Tibial nerve (tissue), 4 donors: ENCODE measurements around the gene BMP7. TPM values are rescaled to one million over a fixed set of nuclear protein-coding genes. Genes with fewer than 3 reads are reported as not detected.
A peak's percentile ranks its signal among the peaks of the same experiment; 100 is the strongest.

ENCODE experiments used
- DNase-seq, 2 donors: peaks; one replicate each; pipeline ENCODE4 v3.0.0-alpha.2; 2019; ENCODE audit warnings: low spot score in 2 of 2
- H3K27ac ChIP-seq, 4 donors: fragments of 200-600 bp; sonication (generic) in 3 of 4; one replicate each; pipeline ENCODE4 v1.5.1; 2017 to 2019; ENCODE audit warnings: mild to moderate bottlenecking in 1 of 4
- H3K27me3 ChIP-seq, 2 donors: fragments of 200-600 bp; sonication (generic) in 1 of 2; one replicate each; pipeline versions ENCODE4 v1.5.1 to v1.6.0; 2017 to 2019
- H3K36me3 ChIP-seq, 3 donors: fragments of 200-600 bp; sonication (generic); one replicate each; pipeline ENCODE4 v1.5.1; 2018 to 2019
- H3K4me1 ChIP-seq, 4 donors: fragments of 200-600 bp; sonication (generic) in 3 of 4; one replicate each; pipeline ENCODE4 v1.5.1; 2017 to 2019
- H3K4me3 ChIP-seq, 4 donors: fragments of 200-600 bp; sonication (generic) in 3 of 4; one replicate each; pipeline ENCODE4 v1.5.1; 2017 to 2019; ENCODE audit warnings: mild to moderate bottlenecking in 1 of 4, moderate library complexity in 1 of 4
- H3K9me3 ChIP-seq, 4 donors: fragments of 200-600 bp; sonication (generic) in 3 of 4; one replicate each; pipeline ENCODE4 v1.5.1; 2017 to 2019
- CTCF ChIP-seq, 5 experiments: fragments of 200-600 bp in 3 of 5; fragments of 450-650 bp in 2 of 5; sonication (generic) in 3 of 5; IDR thresholded peaks; one replicate each; pipeline ENCODE4 v1.5.1; 2016 to 2019; ENCODE audit warnings: antibody characterized with exemption in 5 of 5, mild to moderate bottlenecking in 3 of 5, moderate library complexity in 2 of 5
- EP300 ChIP-seq, 2 donors: sonication (generic); formaldehyde crosslinking; IDR thresholded peaks; one replicate each; pipeline ENCODE4 v1.6.1; 2017; ENCODE audit warnings: antibody characterized with exemption in 2 of 2, mild to moderate bottlenecking in 1 of 2
- POLR2A ChIP-seq, 2 donors: fragments of 450-650 bp; IDR thresholded peaks; one replicate each; pipeline ENCODE4 v1.6.1; 2017; ENCODE audit warnings: antibody characterized with exemption in 2 of 2, mild to moderate bottlenecking in 2 of 2, moderate library complexity in 2 of 2
- WGBS, 2 donors: methylation state at CpG; one replicate each; pipeline ENCODE4 v1.1.5; 2018; 5-methylcytosine and 5-hydroxymethylcytosine counted together
- total RNA-seq, 4 donors: library from RNA; depleted of rRNA; stranded (reverse); fragments of >200 nt; gene quantifications; one replicate each; pipeline ENCODE4 v1.1.0, GENCODE V29; 2016

BMP7 gene
- total RNA-seq, 4 donors from 2014 or later: 11.7 to 14.2 (median 13.4) TPM

- Histone ChIP-seq H3K4me3 (no peak overlapping the region), H3K27me3 (peaks cover 0 to 6% of the 10 kb centered on the region in 2 donors), H3K36me3 (no peaks in the 10 kb centered on the region), H3K27ac (peak overlapping the region in 2 of 4 donors; percentile 8 to 14), H3K4me1 (peaks cover 0 to 6% (median 0%) of the 10 kb centered on the region in 4 donors), H3K9me3 (peaks cover 0 to 5% (median 0%) of the 10 kb centered on the region in 4 donors)
- no peak for TF ChIP-seq POLR2A (IDR thresholded peaks at IDR 0.05)
- no peak for TF ChIP-seq EP300 (IDR thresholded peaks at IDR 0.05)
- no peak for TF ChIP-seq CTCF (IDR thresholded peaks at IDR 0.05)
- DNase-seq: no peak
- WGBS, 2 donors: 48 to 70% methylated on average over 5 to 15 of the region's 15 CpGs
These were observed 15.7 kb downstream of the BMP7 start for GRCh38 chr20:57250607-57251343.

GRCh38 chr20:57249772-57250171 is 16.7 kb downstream of the BMP7 start:
- Histone ChIP-seq H3K4me1 (peaks cover 0 to 10% (median 0%) of the 10 kb centered on the region in 4 donors), H3K36me3 (no peaks in the 10 kb centered on the region), H3K9me3 (peaks cover 0 to 5% (median 0%) of the 10 kb centered on the region in 4 donors), H3K27me3 (peaks cover 0 to 6% of the 10 kb centered on the region in 2 donors), H3K4me3 (no peak overlapping the region), H3K27ac (no peak overlapping the region)
- 86 to 91% methylated on average over 3 of the region's 3 CpGs for WGBS, 2 donors
- no peak for DNase-seq
- TF ChIP-seq CTCF (IDR thresholded peaks at IDR 0.05): no peak
- no peak for TF ChIP-seq EP300 (IDR thresholded peaks at IDR 0.05)
- TF ChIP-seq POLR2A (IDR thresholded peaks at IDR 0.05): no peak

GRCh38 chr20:57249073-57249472 is 17.4 kb downstream of the BMP7 start:
- H3K27me3 ChIP-seq: peaks cover 0 to 6% of the 10 kb centered on the region in 2 donors
- no peak for DNase-seq
- no peak for TF ChIP-seq CTCF (IDR thresholded peaks at IDR 0.05)
- no peak for TF ChIP-seq POLR2A (IDR thresholded peaks at IDR 0.05)
- TF ChIP-seq EP300 (IDR thresholded peaks at IDR 0.05): no peak
- H3K4me1 ChIP-seq: peaks cover 0 to 15% (median 0%) of the 10 kb centered on the region in 4 donors
- 95 to 97% methylated on average over 5 of the region's 5 CpGs for WGBS, 2 donors
- H3K36me3 ChIP-seq: no peaks in the 10 kb centered on the region
- no peak overlapping the region for H3K4me3 ChIP-seq
- no peak overlapping the region for H3K27ac ChIP-seq
- H3K9me3 ChIP-seq: peaks cover 0 to 5% (median 0%) of the 10 kb centered on the region in 4 donors

GRCh38 chr20:57248132-57248797 is 18.2 kb downstream of the BMP7 start:
- TF ChIP-seq EP300 (IDR thresholded peaks at IDR 0.05) (no peak), POLR2A (IDR thresholded peaks at IDR 0.05) (no peak), CTCF (IDR thresholded peaks at IDR 0.05) (no peak)
- Histone ChIP-seq H3K27me3 (peaks cover 0 to 6% of the 10 kb centered on the region in 2 donors), H3K9me3 (peaks cover 0 to 5% (median 0%) of the 10 kb centered on the region in 4 donors), H3K4me1 (peaks cover 0 to 21% (median 0%) of the 10 kb centered on the region in 4 donors), H3K4me3 (no peak overlapping the region), H3K27ac (no peak overlapping the region), H3K36me3 (no peaks in the 10 kb centered on the region)
- WGBS, 2 donors: 59 to 63% methylated on average over 4 of the region's 4 CpGs
- no peak for DNase-seq
